NCI-H526 treated with DMSO at 0.1 percent for 48 hours (cell line): Measurements from ENCODE around the gene LYPD4.
"Not testable (repeated sequence)": the region's sequence is repeated elsewhere in the genome, so short reads cannot be mapped to it uniquely, and the experiment has no call there.

ENCODE experiments used
- DNase-seq: peaks from one replicate; lab custom pipeline; 2025; lab: John Stamatoyannopoulos, UW

Gene LYPD4, protein sequence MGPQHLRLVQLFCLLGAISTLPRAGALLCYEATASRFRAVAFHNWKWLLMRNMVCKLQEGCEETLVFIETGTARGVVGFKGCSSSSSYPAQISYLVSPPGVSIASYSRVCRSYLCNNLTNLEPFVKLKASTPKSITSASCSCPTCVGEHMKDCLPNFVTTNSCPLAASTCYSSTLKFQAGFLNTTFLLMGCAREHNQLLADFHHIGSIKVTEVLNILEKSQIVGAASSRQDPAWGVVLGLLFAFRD

GRCh38 chr19:41844601-41845000 lies at the start of gene LYPD4:
LYPD4 (minus strand) TSS chr19:41844683; CDS start chr19:41839285, 5,398 bp downstream.
- DNase-seq: no peak

- no peak for DNase-seq
These were observed 49.4 kb upstream of the LYPD4 start for GRCh38 chr19:41893899-41894298.

DNA sequence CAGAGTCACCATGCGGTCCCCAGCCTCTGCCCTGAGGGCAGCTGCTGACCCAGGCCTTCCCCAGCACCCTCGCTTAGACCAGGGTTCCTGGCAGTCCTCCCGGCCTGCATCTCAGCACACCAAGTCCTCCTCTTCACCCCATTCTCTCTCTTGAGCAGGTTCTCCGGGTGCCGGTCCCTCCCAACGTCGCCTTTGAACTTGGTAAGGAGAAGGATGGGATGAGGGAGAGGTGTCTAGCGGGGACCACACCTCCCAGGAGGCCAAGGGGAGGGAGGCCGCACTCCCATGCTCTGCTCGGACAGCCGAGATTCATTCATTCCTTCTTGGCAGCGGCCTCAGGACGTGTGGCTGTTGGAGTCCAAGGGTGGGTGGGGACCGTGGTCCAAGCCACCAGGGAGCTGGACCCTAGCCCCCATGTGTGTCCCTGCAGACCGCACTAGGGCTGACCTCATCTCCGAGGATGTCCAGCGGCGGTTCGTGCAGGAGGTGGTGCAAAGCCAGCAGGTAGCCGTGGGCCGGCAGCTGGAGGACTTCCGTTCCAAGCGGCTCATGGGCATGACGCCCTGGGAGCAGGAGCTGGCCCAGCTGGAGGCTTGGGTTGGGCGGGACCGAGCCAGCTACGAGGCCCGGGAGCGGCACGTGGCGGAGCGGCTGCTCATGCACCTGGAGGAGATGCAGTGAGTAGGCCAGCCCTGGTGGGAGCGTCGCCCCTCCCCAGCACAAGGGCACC lies 47.9 kb upstream of the LYPD4 start:
- DNase-seq: no peak

DNA sequence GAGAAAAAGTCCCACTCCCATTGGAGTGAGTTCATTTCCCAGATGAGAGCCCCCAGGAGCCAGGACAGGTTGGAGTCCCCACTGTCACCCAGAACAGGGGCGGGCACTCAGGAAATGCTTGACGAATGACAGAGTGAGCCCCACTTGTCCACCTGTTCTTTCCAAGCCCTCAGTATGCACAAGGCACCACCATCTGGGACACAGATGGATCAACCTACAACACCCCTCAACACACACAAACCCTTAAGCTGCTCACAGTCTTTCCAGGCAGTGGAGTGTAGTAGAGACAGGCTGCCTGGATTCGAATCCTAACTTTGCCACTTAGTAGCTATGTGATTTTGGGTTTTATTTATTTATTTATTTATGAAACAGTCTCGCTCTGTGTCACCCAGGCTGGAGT lies 46.5 kb upstream of the LYPD4 start:
- no peak for DNase-seq

- no peak for DNase-seq
These were observed 45.4 kb upstream of the LYPD4 start for GRCh38 chr19:41889896-41890295.

DNA sequence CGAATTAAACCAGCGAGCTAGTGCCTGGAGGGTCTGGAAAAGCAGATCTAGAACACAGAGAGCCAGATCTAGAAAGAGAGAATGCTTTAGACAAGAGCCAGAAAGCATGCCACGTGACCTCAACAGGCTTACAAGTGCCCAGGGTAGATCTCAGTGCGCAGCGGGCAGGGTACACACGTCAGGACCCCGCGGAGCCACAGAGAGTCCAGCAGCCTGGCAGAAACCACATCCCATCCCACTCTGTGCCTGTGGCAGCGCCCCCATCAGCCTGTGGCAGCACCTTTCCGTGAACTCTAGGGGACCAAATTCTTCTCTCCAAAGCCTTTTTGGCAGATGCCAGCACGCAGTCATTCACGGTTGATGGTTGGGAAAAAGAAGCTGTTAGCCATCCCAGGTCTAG lies 44.4 kb upstream of the LYPD4 start:
- DNase-seq: no peak

DNA sequence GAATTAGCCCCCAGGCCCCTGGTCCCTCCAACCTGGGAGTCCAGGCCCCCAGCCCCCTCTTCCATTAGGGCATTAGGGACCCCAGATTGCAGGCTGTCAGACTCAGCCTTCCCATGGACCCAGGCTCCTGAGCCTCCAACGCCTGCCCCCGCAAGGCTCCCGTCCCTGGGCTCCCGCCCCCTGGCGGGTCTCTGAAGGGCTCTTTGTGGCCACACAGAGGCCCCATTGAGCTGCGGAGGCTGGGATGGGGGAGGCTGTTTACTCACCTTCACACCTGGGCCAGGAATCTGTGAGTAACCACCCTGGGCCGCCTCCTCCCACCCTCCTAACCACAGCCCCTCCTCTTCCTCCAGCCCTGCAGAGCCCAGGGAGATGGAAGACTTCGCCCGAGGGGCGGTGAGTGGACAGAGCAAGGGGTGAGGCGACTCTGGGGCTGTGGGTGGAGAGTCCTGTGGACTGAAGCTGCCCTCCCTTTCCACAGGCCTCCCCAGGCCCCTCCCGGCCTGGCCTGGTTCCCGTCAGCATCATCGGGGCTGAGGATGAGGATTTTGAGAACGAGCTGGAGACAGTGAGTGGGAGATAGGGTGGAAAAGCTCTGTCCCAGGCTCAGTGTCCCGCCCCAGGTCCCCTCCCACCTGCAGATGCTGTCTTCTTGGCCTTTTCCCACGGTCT lies 43.4 kb upstream of the LYPD4 start:
- peak; percentile 39 for DNase-seq

DNA sequence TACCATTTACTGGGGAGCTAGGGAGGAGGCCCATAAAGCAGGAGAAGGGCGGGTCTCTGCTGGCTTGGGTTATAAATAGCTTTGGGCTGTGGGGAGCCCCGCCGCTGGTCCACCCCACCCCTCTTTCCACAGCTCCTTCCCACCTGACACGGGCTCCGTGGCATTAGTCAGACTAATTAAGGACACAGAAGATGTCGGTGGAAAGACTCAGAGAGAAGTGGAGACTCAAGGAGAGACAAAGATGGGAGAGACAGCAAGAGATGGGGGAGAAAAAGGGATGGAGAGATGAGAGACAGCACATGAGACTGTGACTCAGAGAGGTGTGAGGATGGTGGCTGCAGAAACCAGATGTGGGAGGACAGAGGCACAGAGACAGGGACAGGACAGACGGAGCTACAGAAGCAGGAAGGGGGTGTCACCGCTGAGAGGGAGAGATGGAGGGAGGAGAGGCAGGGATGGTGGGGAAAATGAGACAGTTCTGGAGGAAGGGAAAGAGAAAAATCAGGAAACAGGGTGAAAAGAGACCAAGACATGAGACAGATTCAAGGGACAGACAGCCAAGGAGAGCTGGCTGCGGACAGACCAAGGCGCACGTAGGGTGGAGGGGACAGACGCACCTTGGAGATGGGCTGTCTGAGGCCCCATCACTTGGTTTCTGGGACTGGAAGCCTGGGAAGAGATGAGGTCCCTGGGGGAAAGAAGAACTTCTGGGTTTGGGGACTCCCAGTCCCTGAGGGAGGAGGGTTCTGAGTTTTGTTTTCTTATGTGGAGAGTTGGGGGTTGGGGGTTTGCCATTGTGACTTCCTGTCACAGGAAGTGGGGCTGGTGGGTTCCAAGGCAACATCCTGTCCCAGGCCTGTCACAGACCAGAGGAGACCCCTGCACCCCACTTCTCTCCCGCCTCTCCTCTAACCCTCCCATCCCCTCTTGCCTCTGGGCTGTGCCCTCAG lies 42.6 kb upstream of the LYPD4 start:
- DNase-seq: no peak

DNA sequence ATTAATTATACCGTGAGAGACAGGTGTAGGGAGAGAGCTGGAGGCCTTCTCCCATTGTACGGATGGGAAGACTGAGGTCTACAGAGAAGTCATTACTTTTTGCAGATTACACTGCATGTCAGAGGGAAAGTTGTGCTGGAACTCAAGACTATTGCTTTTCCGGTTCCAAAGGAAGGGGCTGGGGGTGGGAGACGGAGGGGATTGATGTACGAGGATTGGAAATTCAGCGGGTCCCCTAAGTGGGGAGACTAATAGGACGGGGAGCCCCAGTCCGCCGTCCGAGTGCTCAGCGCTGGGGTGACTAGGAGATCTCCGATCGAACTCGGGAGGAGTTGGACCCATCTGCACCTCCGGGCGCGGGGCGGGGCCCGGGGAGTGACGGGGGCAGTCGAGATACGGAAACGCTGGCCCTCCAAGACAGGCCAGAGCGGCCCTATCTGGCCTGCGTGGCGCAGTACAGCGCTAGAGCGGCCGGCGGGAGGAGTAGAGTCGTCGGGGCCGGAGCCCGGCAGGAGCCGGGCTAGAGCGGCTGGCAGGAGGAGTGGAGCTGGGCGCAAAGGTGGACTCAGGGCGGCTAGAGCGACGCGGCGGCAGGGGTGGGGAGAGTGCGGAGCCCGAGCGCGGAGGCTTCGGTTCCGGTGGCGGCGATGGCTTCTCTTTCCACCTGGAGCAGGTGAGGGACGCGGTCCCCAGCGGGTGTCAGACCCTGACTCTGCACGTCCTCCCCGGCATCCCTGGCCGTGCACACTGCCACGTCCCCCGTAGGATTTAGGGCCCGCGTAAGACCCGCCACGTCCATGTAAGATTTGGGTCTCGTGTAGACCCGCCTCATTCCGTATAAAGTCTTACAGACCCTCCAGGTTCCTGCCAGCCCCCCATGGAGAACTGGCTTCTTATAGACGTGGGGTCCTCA lies 39.6 kb upstream of the LYPD4 start:
- DNase-seq: peak; percentile 99

- no peak for DNase-seq
These were observed 39.0 kb upstream of the LYPD4 start for GRCh38 chr19:41883463-41883820.

GRCh38 chr19:41882568-41883462 lies 38.3 kb upstream of the LYPD4 start, which contains the start of gene ARHGEF1:
ARHGEF1 (plus strand) TSS chr19:41883184; CDS start chr19:41888083, 4,899 bp downstream.
- DNase-seq: no peak

DNA sequence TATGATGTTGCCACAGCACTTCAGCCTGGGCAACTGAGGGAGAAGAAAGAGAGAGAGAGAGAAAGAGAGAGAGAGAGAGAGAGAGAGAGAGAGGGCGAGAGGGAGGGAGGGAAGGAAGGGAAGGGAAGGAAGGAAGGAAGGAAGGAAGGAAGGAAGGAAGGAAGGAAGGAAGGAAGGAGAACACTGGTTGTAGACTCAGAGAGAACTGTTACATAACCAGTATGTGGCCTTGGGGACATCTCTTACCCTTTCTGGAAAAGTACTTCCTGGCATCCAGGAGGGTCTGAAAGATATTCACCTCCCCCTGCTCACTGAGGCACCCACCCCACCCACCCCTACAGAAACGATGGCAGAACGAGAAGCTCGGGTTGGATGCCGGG lies 35.8 kb upstream of the LYPD4 start:
- no peak for DNase-seq

DNA sequence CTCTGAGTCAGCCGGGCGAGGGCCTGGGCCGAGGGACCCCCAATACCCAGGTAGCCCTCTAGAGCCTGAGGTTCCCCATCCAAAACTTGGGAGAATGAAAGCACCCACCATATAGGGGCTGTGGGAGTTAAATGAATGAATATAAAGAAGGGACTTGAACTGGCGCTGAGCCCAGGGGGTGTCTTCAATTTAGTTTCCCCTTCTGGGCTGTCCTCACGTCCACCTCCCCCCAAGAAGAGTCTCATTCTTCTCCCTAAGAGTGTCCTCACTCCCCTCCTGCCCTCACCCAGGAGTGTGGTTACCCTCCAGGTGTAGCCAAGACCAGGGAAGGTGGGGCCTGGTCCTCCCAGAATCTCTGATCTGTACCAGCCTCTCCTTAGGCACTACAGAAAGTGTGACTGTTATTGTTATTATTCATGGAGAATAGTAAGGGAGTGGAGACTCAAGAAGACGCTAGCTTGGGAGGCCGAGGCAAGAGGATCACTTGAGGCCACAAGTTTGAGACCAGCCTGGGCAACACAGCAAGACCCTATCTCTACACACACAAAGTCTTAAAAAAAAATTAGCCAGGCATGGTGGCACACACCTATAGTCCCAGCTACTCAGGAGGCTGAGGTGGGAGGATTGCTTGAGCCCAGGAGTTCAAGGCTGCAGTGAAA lies 35.3 kb upstream of the LYPD4 start:
- DNase-seq: no peak

DNA sequence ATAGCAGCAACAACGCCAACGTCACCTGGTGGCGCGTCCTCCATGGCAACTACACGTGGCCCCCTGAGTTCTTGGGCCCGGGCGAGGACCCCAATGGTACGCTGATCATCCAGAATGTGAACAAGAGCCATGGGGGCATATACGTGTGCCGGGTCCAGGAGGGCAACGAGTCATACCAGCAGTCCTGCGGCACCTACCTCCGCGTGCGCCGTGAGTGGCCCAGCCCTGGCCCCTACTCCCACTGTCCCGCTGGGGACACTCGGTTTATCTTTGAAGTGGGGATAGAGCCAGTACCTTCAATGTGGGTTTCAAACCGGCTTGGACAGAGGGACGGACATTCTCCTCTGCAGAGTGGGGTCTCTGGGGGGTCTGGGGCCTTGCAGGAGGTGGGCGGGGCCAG lies 34.6 kb upstream of the LYPD4 start:
- no peak for DNase-seq

DNA sequence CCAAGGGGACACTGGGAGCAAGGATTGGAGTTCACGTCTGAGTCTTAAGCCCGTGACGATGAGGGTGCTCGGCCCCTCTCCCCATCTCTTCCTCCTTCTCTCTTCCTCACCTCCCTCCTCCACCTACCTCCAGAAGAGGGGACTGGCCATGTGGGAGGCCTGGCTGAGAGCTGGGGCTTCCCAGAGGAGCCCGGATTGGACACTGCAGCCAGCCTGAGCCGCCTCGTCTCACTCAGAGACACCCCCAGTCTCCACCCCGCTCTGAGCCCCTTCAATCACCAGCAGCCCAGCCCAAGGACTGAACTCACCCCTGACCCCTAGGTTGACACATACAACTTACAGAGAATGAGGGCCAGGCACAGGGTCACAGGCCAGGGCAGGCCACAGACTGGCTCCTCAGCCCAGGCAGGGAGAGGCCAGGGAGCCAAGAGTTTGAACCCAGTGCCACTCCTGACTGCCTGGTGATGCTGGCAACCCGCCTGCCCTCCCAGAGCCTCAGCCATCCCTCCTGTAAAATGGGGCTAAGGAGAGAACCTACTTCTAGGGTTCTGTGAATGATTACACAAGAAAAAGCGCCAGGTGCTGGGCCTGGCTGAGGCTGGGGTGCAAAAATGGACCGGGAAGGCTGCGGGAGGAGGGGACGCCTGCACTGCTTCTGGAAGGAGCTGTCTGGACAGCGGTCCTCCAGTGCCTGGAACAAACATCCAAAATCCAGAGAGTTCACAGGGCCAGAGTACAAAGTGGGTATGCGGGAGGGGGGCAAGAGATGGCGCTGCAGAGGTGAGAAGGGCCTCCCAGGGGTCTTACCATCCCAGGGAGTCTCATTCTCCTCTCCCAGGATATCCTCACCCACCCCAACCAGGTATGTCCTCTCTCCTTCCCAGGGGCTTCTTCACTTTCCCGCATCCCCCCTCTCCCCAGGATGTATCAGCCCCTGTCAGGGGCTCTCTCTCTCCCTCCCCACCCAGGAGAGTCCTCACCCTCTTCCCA lies 33.7 kb upstream of the LYPD4 start:
- DNase-seq: no peak

- DNase-seq: no peak
These were observed 32.7 kb upstream of the LYPD4 start, which contains the start of gene CD79A for GRCh38 chr19:41876847-41877832. CD79A (plus strand) TSS chr19:41877279; CDS start chr19:41877305, 26 bp downstream.

DNA sequence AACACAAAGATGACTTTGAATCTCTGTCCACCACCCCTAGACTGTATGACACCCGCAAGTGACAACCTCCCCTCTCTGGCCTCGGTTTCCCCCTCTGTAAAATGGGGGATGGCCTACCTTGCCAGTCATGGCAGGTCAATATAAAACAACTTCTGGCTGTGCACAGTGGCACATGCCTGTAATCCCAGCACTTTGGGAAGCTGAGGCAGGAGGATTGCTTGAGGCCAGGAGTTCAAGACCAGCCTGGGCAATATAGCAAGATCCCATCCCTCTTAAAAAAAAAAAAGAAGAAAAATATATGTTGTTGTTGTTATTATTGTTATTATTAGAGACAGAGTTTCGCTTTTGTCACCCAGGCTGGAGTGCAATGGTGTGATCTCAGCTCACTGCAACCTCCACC lies 31.5 kb upstream of the LYPD4 start:
- not testable (repeated sequence) for DNase-seq
